HepG2 (cell line): Measurements from ENCODE around the gene ANKAR. TPM values are rescaled to one million over a fixed set of nuclear protein-coding genes. Genes with fewer than 3 reads are reported as not detected.
A peak's percentile ranks its signal among the peaks of the same experiment; 100 is the strongest.

Experiments
- ATAC-seq: fragments of 200-7000 bp; cut with Tn5 transposase; 3 replicates; pipeline ENCODE4 v1.9.1; 2020; ENCODE audit warnings: mild to moderate bottlenecking, moderate library complexity
- BruUV-seq: library from RNA; stranded (reverse); fragments of 400-500 nt; replicated peaks from 2 replicates; lab custom pipeline; 2021; lab: Mats Ljungman, UMichigan
- CTCF ChIA-PET: fragments of 300-600 bp; formaldehyde crosslinking; extraction: SDS; loops from one replicate; lab custom pipeline; 2021; ENCODE audit warnings: low total read pairs, inconsistent platforms, low intra/inter-chr PET ratio; lab: Yijun Ruan, JAX
- POLR2A ChIA-PET: fragments of 350-600 bp; sonication (Branson Sonifier 250); formaldehyde crosslinking; loops from one replicate; lab custom pipeline; 2020; ENCODE audit warnings: antibody characterized with exemption, inconsistent platforms; lab: Yijun Ruan, JAX
- DNase-seq: peaks from one replicate; pipeline ENCODE4 v3.0.0-alpha.2; 2015; ENCODE audit warnings: low spot score
- FAIRE-seq: peaks from 3 replicates; lab custom pipeline; 2011; peaks lifted over from hg19 to GRCh38; lab: Jason Lieb, UNC
- H2AFZ ChIP-seq: one replicate; pipeline ENCODE4 v1.6.1; 2011; ENCODE audit warnings: low read length, inconsistent platforms
- H3K27ac ChIP-seq: fragments of 300-600 bp; 3 replicates; pipeline ENCODE4 v1.8.0; 2011; ENCODE audit warnings: mixed run types, mild to moderate bottlenecking, mixed read lengths, low read length, inconsistent platforms; ENCODE audit not compliant: insufficient read depth; ENCODE audit errors: extremely low read length
- H3K27me3 ChIP-seq, 2 experiments: fragments of 200-600 bp in 1 of 2; 2 replicates in 1 of 2; 3 replicates in 1 of 2; pipeline versions ENCODE4 v1.6.0 to v1.8.0; 2011; ENCODE audit warnings: low read length in 2 of 2, mild to moderate bottlenecking in 2 of 2, moderate library complexity in 2 of 2, inconsistent platforms in 1 of 2; ENCODE audit not compliant: insufficient read depth in 2 of 2, control insufficient read depth in 1 of 2
- H3K36me3 ChIP-seq, 2 experiments: fragments of 200-600 bp in 1 of 2; replicated peaks in 1 of 2; 2 replicates in 1 of 2; 3 replicates in 1 of 2; pipeline versions ENCODE4 v1.5.1 to v1.8.0; 2011; ENCODE audit warnings: low read length in 2 of 2, inconsistent platforms in 1 of 2; ENCODE audit not compliant: insufficient read depth in 2 of 2, control insufficient read depth in 1 of 2
- H3K4me1 ChIP-seq: 2 replicates; pipeline ENCODE4 v1.5.1; 2012; ENCODE audit warnings: low read length, inconsistent platforms; ENCODE audit not compliant: insufficient read depth
- H3K4me2 ChIP-seq: 2 replicates; pipeline ENCODE4 v1.6.0; 2011; ENCODE audit warnings: low read depth, low read length, inconsistent platforms
- H3K4me3 ChIP-seq, 3 experiments: fragments of 200-600 bp in 1 of 3; sonication (generic), shearing (Covaris generic) in 1 of 3; replicated peaks in 1 of 3; 2 replicates each; pipeline ENCODE4 v1.5.1; 2011 to 2016; ENCODE audit warnings: low read length in 3 of 3, inconsistent platforms in 2 of 3, low read depth in 2 of 3, mild to moderate bottlenecking in 2 of 3, control low read depth in 1 of 3, mixed read lengths in 1 of 3; ENCODE audit not compliant: insufficient read depth in 1 of 3
- H3K79me2 ChIP-seq: one replicate; pipeline ENCODE4 v1.6.1; 2011; ENCODE audit warnings: low read length, inconsistent platforms; ENCODE audit not compliant: insufficient read depth
- H3K9ac ChIP-seq: 2 replicates; pipeline ENCODE4 v1.6.0; 2011; ENCODE audit warnings: mild to moderate bottlenecking, low read depth, low read length, inconsistent platforms; ENCODE audit not compliant: insufficient read depth
- H3K9me3 ChIP-seq: 2 replicates; pipeline ENCODE4 v1.5.1; 2012; ENCODE audit warnings: mild to moderate bottlenecking, low read length
- H4K20me1 ChIP-seq: 2 replicates; pipeline ENCODE4 v1.6.0; 2011; ENCODE audit warnings: inconsistent platforms, mild to moderate bottlenecking, low read length, moderate library complexity; ENCODE audit not compliant: insufficient read depth
- FOXJ3 ChIP-seq: sonication (generic); formaldehyde crosslinking; IDR thresholded peaks from 2 replicates; pipeline ENCODE4 v1.4.0; 2020; ENCODE audit warnings: missing genetic modification reagents, mild to moderate bottlenecking, borderline replicate concordance
- GLI4 ChIP-seq: sonication (generic); formaldehyde crosslinking; IDR thresholded peaks from 2 replicates; pipeline ENCODE4 v1.5.1; 2020; ENCODE audit warnings: missing genetic modification reagents, mild to moderate bottlenecking, moderate library complexity, borderline replicate concordance
- HDAC2 ChIP-seq: sonication (generic); formaldehyde crosslinking; IDR thresholded peaks from 2 replicates; pipeline ENCODE4 v1.4.0; 2020; ENCODE audit warnings: missing genetic modification reagents
- HES4 ChIP-seq: sonication (generic); formaldehyde crosslinking; IDR thresholded peaks from 2 replicates; pipeline ENCODE4 v1.9.0; 2021; ENCODE audit warnings: mild to moderate bottlenecking, missing genetic modification reagents, borderline replicate concordance
- HNF4A ChIP-seq: sonication (generic); formaldehyde crosslinking; IDR thresholded peaks from 2 replicates; pipeline ENCODE4 v1.4.0; 2020; ENCODE audit warnings: missing genetic modification reagents
- MAFF ChIP-seq: IDR thresholded peaks from 2 replicates; pipeline ENCODE4 v1.6.1; 2011; ENCODE audit warnings: low read depth, low read length, improper control_type of control experiment
- MAFK ChIP-seq, 2 experiments: IDR thresholded peaks in 1 of 2; conservative IDR thresholded peaks in 1 of 2; 2 replicates each; pipeline ENCODE4 v1.6.1; 2011; ENCODE audit warnings: improper control_type of control experiment in 2 of 2, low read length in 2 of 2
- MTF1 ChIP-seq: sonication (generic); formaldehyde crosslinking; IDR thresholded peaks from 2 replicates; pipeline ENCODE4 v1.5.0; 2020; ENCODE audit warnings: missing genetic modification reagents
- RFXANK ChIP-seq: IDR thresholded peaks from 2 replicates; pipeline ENCODE4 v1.6.1; 2016
- RFXAP ChIP-seq: sonication (generic); formaldehyde crosslinking; IDR thresholded peaks from 2 replicates; pipeline ENCODE4 v1.4.0; 2020; ENCODE audit warnings: missing genetic modification reagents, borderline replicate concordance
- RXRB ChIP-seq: IDR thresholded peaks from 2 replicates; pipeline ENCODE4 v1.6.1; 2016; ENCODE audit warnings: borderline replicate concordance, missing genetic modification reagents, missing compliant biosample characterization
- SOX5 ChIP-seq: IDR thresholded peaks from 2 replicates; pipeline ENCODE4 v1.6.1; 2016; ENCODE audit warnings: borderline replicate concordance
- ZFYVE20 ChIP-seq: sonication (generic); formaldehyde crosslinking; IDR thresholded peaks from 2 replicates; pipeline ENCODE4 v1.8.0; 2023; ENCODE audit warnings: low read depth, mild to moderate bottlenecking, moderate library complexity, missing genetic modification reagents, borderline replicate concordance
- ZNF20 ChIP-seq: sonication (generic); formaldehyde crosslinking; IDR thresholded peaks from 2 replicates; pipeline ENCODE4 v1.4.0; 2020; ENCODE audit warnings: mild to moderate bottlenecking, moderate library complexity, missing genetic modification reagents
- ZNF333 ChIP-seq: sonication (generic); formaldehyde crosslinking; IDR thresholded peaks from 2 replicates; pipeline ENCODE4 v1.4.0; 2020; ENCODE audit warnings: mild to moderate bottlenecking, missing genetic modification reagents, borderline replicate concordance
- WGBS: methylation state at CpG from one replicate; pipeline ENCODE4 v1.1.6; 2017; ENCODE audit warnings: low lambda C conversion rate; 5-methylcytosine and 5-hydroxymethylcytosine counted together
- in situ Hi-C: cut with HindIII; loops from 2 replicates; pipeline ENCODE4 v1.10.0; 2017; ENCODE audit warnings: low pct_unique_long_range_greater_than_20kb; ENCODE audit not compliant: extremely low pct_ligation_motif_present
- intact Hi-C: fragments of 100-400 bp; cut with micrococcal nuclease; formaldehyde crosslinking; loops from one replicate; pipeline ENCODE4 v1.10.0; 2022; ENCODE audit not compliant: unreplicated experiment
- polyA plus RNA-seq, 8 experiments: library from polyadenylated mRNA; depleted of rRNA in 3 of 8; stranded (reverse) in 7 of 8; unstranded in 1 of 8; fragments of >200 nt; fragmentation: Illumina TruSeq in 4 of 8; extraction: Trizol in 4 of 8; gene quantifications; 2 replicates each; pipeline versions ENCODE4 v1.2.1 to v1.2.3, GENCODE V29; 2011 to 2016; ENCODE audit warnings: low read depth in 4 of 8, missing spikeins in 1 of 8, mixed read lengths in 1 of 8; ENCODE audit not compliant: insufficient read depth in 1 of 8
- total RNA-seq, 5 experiments: library from RNA; depleted of rRNA; stranded (reverse); fragments of >200 nt; fragmentation: Illumina TruSeq; extraction: Trizol; gene quantifications; 2 replicates each; pipeline ENCODE4 v1.2.3, GENCODE V29; 2016; ENCODE audit warnings: low read depth in 1 of 5
- TF ChIP-seq, protein P1 (sequence below): IDR thresholded peaks from 2 replicates; pipeline ENCODE4 v1.6.1; 2016; ENCODE audit warnings: control low read depth
- TF ChIP-seq, protein P2 (sequence below): sonication (generic); formaldehyde crosslinking; IDR thresholded peaks from 2 replicates; pipeline ENCODE4 v1.5.0; 2020; ENCODE audit warnings: mild to moderate bottlenecking, missing genetic modification reagents

The ANKAR gene
- total and polyA plus RNA-seq, 2 of the 13 experiments (the other 11 are each of a cell fraction or from before 2014, with no cell fraction given) = 3.6 to 5.0 TPM

DNA sequence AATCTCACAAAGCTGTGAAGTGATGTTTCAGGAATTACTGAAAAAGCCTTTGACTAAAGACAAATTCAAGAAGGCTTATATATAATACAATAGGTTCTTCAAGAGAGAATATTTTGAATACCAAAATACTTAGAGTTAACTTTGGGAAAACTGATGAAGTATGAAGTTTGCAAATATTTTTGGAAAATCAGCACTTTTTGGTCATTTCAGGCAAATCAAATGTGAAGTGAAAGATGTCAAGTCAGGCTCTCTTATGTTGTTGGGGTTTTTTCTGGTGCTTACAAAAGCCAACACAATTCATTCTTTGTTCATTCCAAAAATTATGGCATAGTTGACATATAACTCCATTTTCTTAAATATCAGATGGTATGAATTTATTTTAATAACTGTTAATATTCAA, 27.9 kb upstream of the ANKAR start:
- H3K4me3 ChIP-seq = no peak overlapping the region
- no peaks in the 10 kb centered on the region for H3K27me3 ChIP-seq
- no peak overlapping the region for H3K27ac ChIP-seq
- H3K4me2 ChIP-seq = no peak overlapping the region
- intact Hi-C loops = no loop called here
- no peak for DNase-seq
- no peaks in the 10 kb centered on the region for H3K9me3 ChIP-seq
- ChIA-PET CTCF (no interaction called here), POLR2A (no interaction called here)
- H3K36me3 ChIP-seq = no peaks in the 10 kb centered on the region
- no TSS peak for BruUV-seq
- no peak overlapping the region for H2AFZ ChIP-seq
- in situ Hi-C loops = no loop called here
- H4K20me1 ChIP-seq = no peaks in the 10 kb centered on the region
- no peaks in the 10 kb centered on the region for H3K79me2 ChIP-seq
- TF ChIP-seq MAFF (peak; percentile 74), MAFK (conservative IDR thresholded peaks at IDR 0.05 in 1 of 2, IDR thresholded peaks at IDR 0.05 in 1 of 2; ENCODE audit: low read length in 2 of 2) (peak; percentile 76 to 80), HES4 (no peak)
- no peak overlapping the region for H3K9ac ChIP-seq
- ATAC-seq = no peak
- no peak for FAIRE-seq
- H3K4me1 ChIP-seq = no peaks in the 10 kb centered on the region

DNA sequence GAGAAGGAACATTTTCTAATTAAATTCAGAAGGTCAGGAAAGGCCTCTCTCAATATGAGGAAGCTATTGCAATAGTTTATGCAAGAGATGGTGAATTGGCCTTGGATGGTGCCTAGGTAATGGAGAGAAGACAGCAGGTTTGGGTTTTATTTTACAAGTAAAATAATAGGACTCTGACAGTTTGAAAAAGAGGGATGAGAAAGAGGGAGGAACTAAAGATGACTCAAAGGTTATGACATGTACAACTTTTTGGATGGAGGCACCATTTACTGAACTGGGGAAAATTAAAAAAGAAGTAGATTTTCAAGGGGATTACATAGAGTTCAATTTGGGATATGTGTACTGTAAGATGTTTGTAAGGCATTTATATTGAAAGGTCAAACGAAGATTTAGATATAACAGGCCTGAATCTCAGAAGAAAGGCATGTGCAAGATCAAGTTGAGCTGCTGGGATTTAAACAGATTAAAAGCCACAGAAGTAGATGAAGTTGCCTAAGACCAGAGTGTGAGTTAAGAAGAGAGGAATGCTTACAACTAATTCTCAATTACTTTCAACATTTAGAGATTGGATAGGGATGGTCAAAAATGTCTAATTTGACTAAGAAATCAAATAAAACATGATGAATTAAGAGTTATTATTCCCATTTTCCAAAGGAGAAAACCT, 25.5 kb upstream of the ANKAR start:
- DNase-seq (no peak), FAIRE-seq (no peak), ATAC-seq (no peak)
- in situ Hi-C loops (no loop called here), intact Hi-C loops (no loop called here)
- BruUV-seq = no TSS peak
- POLR2A ChIA-PET = no interaction called here
- no peaks in the 10 kb centered on the region for H4K20me1 ChIP-seq
- H3K27ac ChIP-seq = no peak overlapping the region
- no peaks in the 10 kb centered on the region for H3K9me3 ChIP-seq
- no peaks in the 10 kb centered on the region for H3K79me2 ChIP-seq
- H3K9ac ChIP-seq = no peak overlapping the region
- CTCF ChIA-PET = no interaction called here
- 0% methylated on average over 1 of the region's 1 CpG for WGBS
- no peak overlapping the region for H3K4me3 ChIP-seq
- H2AFZ ChIP-seq = no peak overlapping the region
- no peaks in the 10 kb centered on the region for H3K27me3 ChIP-seq
- no peaks in the 10 kb centered on the region for H3K36me3 ChIP-seq
- no peak overlapping the region for H3K4me2 ChIP-seq
- H3K4me1 ChIP-seq = no peaks in the 10 kb centered on the region
- TF ChIP-seq MTF1 (CRISPR knock-in tag) (no peak), SOX5 (CRISPR knock-in tag) (no peak), HNF4A (CRISPR knock-in tag) (no peak), ZFYVE20 (CRISPR knock-in tag) (no peak), RFXAP (no peak), RXRB (CRISPR knock-in tag) (no peak), FOXJ3 (CRISPR knock-in tag) (no peak), HDAC2 (CRISPR knock-in tag) (no peak), RFXANK (CRISPR knock-in tag) (no peak), ZNF333 (CRISPR knock-in tag) (no peak), ZNF20 (CRISPR knock-in tag) (no peak), GLI4 (CRISPR knock-in tag) (no peak)
- TF ChIP-seq, protein P1, sequence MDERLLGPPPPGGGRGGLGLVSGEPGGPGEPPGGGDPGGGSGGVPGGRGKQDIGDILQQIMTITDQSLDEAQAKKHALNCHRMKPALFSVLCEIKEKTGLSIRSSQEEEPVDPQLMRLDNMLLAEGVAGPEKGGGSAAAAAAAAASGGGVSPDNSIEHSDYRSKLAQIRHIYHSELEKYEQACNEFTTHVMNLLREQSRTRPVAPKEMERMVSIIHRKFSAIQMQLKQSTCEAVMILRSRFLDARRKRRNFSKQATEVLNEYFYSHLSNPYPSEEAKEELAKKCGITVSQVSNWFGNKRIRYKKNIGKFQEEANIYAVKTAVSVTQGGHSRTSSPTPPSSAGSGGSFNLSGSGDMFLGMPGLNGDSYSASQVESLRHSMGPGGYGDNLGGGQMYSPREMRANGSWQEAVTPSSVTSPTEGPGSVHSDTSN (CRISPR knock-in tag) = no peak
- TF ChIP-seq, protein P2, sequence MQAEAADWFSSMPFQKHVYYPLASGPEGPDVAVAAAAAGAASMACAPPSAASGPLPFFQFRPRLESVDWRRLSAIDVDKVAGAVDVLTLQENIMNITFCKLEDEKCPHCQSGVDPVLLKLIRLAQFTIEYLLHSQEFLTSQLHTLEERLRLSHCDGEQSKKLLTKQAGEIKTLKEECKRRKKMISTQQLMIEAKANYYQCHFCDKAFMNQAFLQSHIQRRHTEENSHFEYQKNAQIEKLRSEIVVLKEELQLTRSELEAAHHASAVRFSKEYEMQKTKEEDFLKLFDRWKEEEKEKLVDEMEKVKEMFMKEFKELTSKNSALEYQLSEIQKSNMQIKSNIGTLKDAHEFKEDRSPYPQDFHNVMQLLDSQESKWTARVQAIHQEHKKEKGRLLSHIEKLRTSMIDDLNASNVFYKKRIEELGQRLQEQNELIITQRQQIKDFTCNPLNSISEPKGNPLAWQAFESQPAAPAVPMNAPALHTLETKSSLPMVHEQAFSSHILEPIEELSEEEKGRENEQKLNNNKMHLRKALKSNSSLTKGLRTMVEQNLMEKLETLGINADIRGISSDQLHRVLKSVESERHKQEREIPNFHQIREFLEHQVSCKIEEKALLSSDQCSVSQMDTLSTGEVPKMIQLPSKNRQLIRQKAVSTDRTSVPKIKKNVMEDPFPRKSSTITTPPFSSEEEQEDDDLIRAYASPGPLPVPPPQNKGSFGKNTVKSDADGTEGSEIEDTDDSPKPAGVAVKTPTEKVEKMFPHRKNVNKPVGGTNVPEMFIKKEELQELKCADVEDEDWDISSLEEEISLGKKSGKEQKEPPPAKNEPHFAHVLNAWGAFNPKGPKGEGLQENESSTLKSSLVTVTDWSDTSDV (CRISPR knock-in tag) = no peak
